Measurements from ENCODE around the gene CALML6.
"Not testable (repeated sequence)": the region's sequence is repeated elsewhere in the genome, so short reads cannot be mapped to it uniquely, and the experiment has no call there.

CALML6 gene

GRCh38 chr1:1914971-1915692 is at the start of gene CALML6:
CALML6 (plus strand) TSS chr1:1915260; CDS start chr1:1915281, 21 bp downstream.
- no peak for DNase-seq

GRCh38 chr1:1867164-1867563 is 47.9 kb upstream of the CALML6 start:
- no peak for DNase-seq

- no peak for DNase-seq
Observed at GRCh38 chr1:1869469-1869868, 45.6 kb upstream of the CALML6 start.

GRCh38 chr1:1872329-1872994 is 42.6 kb upstream of the CALML6 start:
- DNase-seq, result no peak

- DNase-seq, result no peak
Observed at GRCh38 chr1:1873186-1873585, 41.9 kb upstream of the CALML6 start.

- DNase-seq, result no peak
Observed at GRCh38 chr1:1874901-1875300, 40.2 kb upstream of the CALML6 start.

GRCh38 chr1:1875932-1876331 is 39.1 kb upstream of the CALML6 start:
- no peak for DNase-seq

GRCh38 chr1:1876335-1876930 is 38.6 kb upstream of the CALML6 start:
- no peak for DNase-seq

- no peak for DNase-seq
Observed at GRCh38 chr1:1877865-1878436, 37.1 kb upstream of the CALML6 start.

- DNase-seq, result no peak
Observed at GRCh38 chr1:1879942-1880341, 35.1 kb upstream of the CALML6 start.

- no peak for DNase-seq
Observed at GRCh38 chr1:1880617-1881312, 34.3 kb upstream of the CALML6 start.

GRCh38 chr1:1881727-1882126 is 33.3 kb upstream of the CALML6 start:
- DNase-seq, result no peak

- DNase-seq, result no peak
Observed at GRCh38 chr1:1883092-1883873, 31.8 kb upstream of the CALML6 start.

- DNase-seq, result not testable (repeated sequence)
Observed at GRCh38 chr1:1883890-1884289, 31.2 kb upstream of the CALML6 start.

GRCh38 chr1:1889090-1889750 is 25.8 kb upstream of the CALML6 start:
- no peak for DNase-seq

- peak; percentile 57 for DNase-seq
Observed at GRCh38 chr1:1889847-1890505, 25.1 kb upstream of the CALML6 start.

GRCh38 chr1:1890506-1891348 is 24.3 kb upstream of the CALML6 start, which contains the start of gene GNB1:
GNB1 (minus strand) TSS chr1:1891087; CDS start chr1:1825453, 65,634 bp downstream.
- DNase-seq, result peak; percentile 90

- peak; percentile 73 for DNase-seq
Observed at GRCh38 chr1:1891349-1892078, 23.5 kb upstream of the CALML6 start.

GRCh38 chr1:1892079-1892762 is 22.8 kb upstream of the CALML6 start:
- no peak for DNase-seq
